ENCODE measurements around the gene IGHMBP2. TPM values are rescaled to one million over a fixed set of nuclear protein-coding genes. Genes with fewer than 3 reads are reported as not detected.
"Not testable (repeated sequence)": the region's sequence is repeated elsewhere in the genome, so short reads cannot be mapped to it uniquely, and the experiment has no call there.

Gene IGHMBP2
- 10 to 100 TPM; 29.7 to 32.8 TPM for total RNA-seq

GRCh38 chr11:68903288-68904247, at the start of gene IGHMBP2, which contains the start of gene MRPL21:
IGHMBP2 (plus strand) TSS chr11:68903891; CDS start chr11:68903953, 62 bp downstream.
MRPL21 (minus strand) TSS chr11:68903832; CDS start chr11:68903810, 22 bp downstream.
- Mint-ChIP-seq H3K4me1 (peaks cover 29% of the 10 kb centered on the region), H3K27ac (peak within 1 kb of the TSS; percentile 90), H3K9me3 (no peaks in the 10 kb centered on the region), H3K27me3 (no peaks in the 10 kb centered on the region), H3K36me3 (peaks cover 1% of the 10 kb centered on the region), H3K4me3 (peak within 1 kb of the TSS; percentile 96)
- ATAC-seq (ENCODE audit: low read depth): peak; percentile 92
- POLR2A ChIA-PET: interaction anchor here (0.6 to 2.3 kb wide), 4 partner anchors 59 to 658 kb away, joined by 3 to 9 read pairs (median 6); partner anchors contain the start of genes CPT1A and TPCN2
- DNase-seq: peak; percentile 93

- peaks cover 36% of the 10 kb centered on the region for H3K27me3 Mint-ChIP-seq
- H3K4me1 Mint-ChIP-seq: peaks cover 5% of the 10 kb centered on the region
- DNase-seq (no peak), ATAC-seq (ENCODE audit: low read depth) (no peak)
- H3K36me3 Mint-ChIP-seq: no peaks in the 10 kb centered on the region
- POLR2A ChIA-PET: no interaction called here
- no peaks in the 10 kb centered on the region for H3K9me3 Mint-ChIP-seq
- no peak overlapping the region for H3K4me3 Mint-ChIP-seq
- H3K27ac Mint-ChIP-seq: no peak overlapping the region
Observed at GRCh38 chr11:68854273-68854958, 49.3 kb upstream of the IGHMBP2 start.

GRCh38 chr11:68855205-68855981, 48.3 kb upstream of the IGHMBP2 start:
- peaks cover 36% of the 10 kb centered on the region for H3K27me3 Mint-ChIP-seq
- H3K4me1 Mint-ChIP-seq: peaks cover 5% of the 10 kb centered on the region
- peak; percentile 45 for ATAC-seq (ENCODE audit: low read depth)
- H3K36me3 Mint-ChIP-seq: no peaks in the 10 kb centered on the region
- peak; percentile 43 for DNase-seq
- no peak overlapping the region for H3K27ac Mint-ChIP-seq
- H3K4me3 Mint-ChIP-seq: peak overlapping the region; percentile 39
- H3K9me3 Mint-ChIP-seq: no peaks in the 10 kb centered on the region
- POLR2A ChIA-PET: no interaction called here

- Mint-ChIP-seq H3K27me3 (peaks cover 36% of the 10 kb centered on the region), H3K4me3 (peak overlapping the region; percentile 10)
- POLR2A ChIA-PET; H3K4me1 Mint-ChIP-seq; ATAC-seq (ENCODE audit: low read depth); DNase-seq; H3K36me3 Mint-ChIP-seq; H3K9me3 Mint-ChIP-seq; H3K27ac Mint-ChIP-seq: not testable (repeated sequence)
Observed at GRCh38 chr11:68856425-68857030, 47.2 kb upstream of the IGHMBP2 start.

GRCh38 chr11:68857037-68857586, 46.6 kb upstream of the IGHMBP2 start:
- Mint-ChIP-seq H3K27me3 (peaks cover 36% of the 10 kb centered on the region), H3K9me3 (no peaks in the 10 kb centered on the region), H3K4me1 (peaks cover 5% of the 10 kb centered on the region), H3K27ac (no peak overlapping the region), H3K36me3 (no peaks in the 10 kb centered on the region), H3K4me3 (no peak overlapping the region)
- ATAC-seq (ENCODE audit: low read depth) (no peak), DNase-seq (no peak)
- POLR2A ChIA-PET: no interaction called here

- Mint-ChIP-seq H3K4me1 (peaks cover 1% of the 10 kb centered on the region), H3K27ac (no peak overlapping the region)
- POLR2A ChIA-PET: no interaction called here
Observed at GRCh38 chr11:68859123-68859522, 44.6 kb upstream of the IGHMBP2 start.

GRCh38 chr11:68862421-68862820, 41.3 kb upstream of the IGHMBP2 start:
- H3K4me1 Mint-ChIP-seq: no peaks in the 10 kb centered on the region
- no peak for DNase-seq
- H3K27ac Mint-ChIP-seq: no peak overlapping the region
- H3K36me3 Mint-ChIP-seq: no peaks in the 10 kb centered on the region
- no peaks in the 10 kb centered on the region for H3K27me3 Mint-ChIP-seq
- POLR2A ChIA-PET: no interaction called here
- peaks cover 1% of the 10 kb centered on the region for H3K9me3 Mint-ChIP-seq
- no peak overlapping the region for H3K4me3 Mint-ChIP-seq
- no peak for ATAC-seq (ENCODE audit: low read depth)

More at GRCh38 chr11:68859123-68859522, 44.6 kb upstream of the IGHMBP2 start:
- Mint-ChIP-seq H3K27me3 (peaks cover 19% of the 10 kb centered on the region), H3K36me3 (no peaks in the 10 kb centered on the region), H3K4me3 (no peak overlapping the region), H3K9me3 (peaks cover 1% of the 10 kb centered on the region)
- ATAC-seq (ENCODE audit: low read depth): no peak
- no peak for DNase-seq

- Mint-ChIP-seq H3K4me3 (no peak overlapping the region), H3K27ac (no peak overlapping the region)
- no peak for ATAC-seq (ENCODE audit: low read depth)
Observed at GRCh38 chr11:68863553-68864265, 40.0 kb upstream of the IGHMBP2 start.

GRCh38 chr11:68865241-68865640, 38.5 kb upstream of the IGHMBP2 start:
- no peak for ATAC-seq (ENCODE audit: low read depth)
- Mint-ChIP-seq H3K4me1 (peaks cover 12% of the 10 kb centered on the region), H3K27ac (no peak overlapping the region), H3K4me3 (no peak overlapping the region), H3K27me3 (peaks cover 8% of the 10 kb centered on the region), H3K36me3 (no peaks in the 10 kb centered on the region), H3K9me3 (peaks cover 1% of the 10 kb centered on the region)
- POLR2A ChIA-PET: no interaction called here
- no peak for DNase-seq

More at GRCh38 chr11:68863553-68864265, 40.0 kb upstream of the IGHMBP2 start:
- H3K9me3 Mint-ChIP-seq: peaks cover 1% of the 10 kb centered on the region
- H3K27me3 Mint-ChIP-seq: no peaks in the 10 kb centered on the region
- H3K4me1 Mint-ChIP-seq: peaks cover 2% of the 10 kb centered on the region
- H3K36me3 Mint-ChIP-seq: no peaks in the 10 kb centered on the region
- POLR2A ChIA-PET: no interaction called here
- no peak for DNase-seq

- H3K27ac Mint-ChIP-seq: no peak overlapping the region
- no peak overlapping the region for H3K4me3 Mint-ChIP-seq
- DNase-seq: no peak
- H3K4me1 Mint-ChIP-seq: peaks cover 14% of the 10 kb centered on the region
- H3K9me3 Mint-ChIP-seq: peaks cover 1% of the 10 kb centered on the region
- no peaks in the 10 kb centered on the region for H3K36me3 Mint-ChIP-seq
- ATAC-seq (ENCODE audit: low read depth): no peak
- POLR2A ChIA-PET: no interaction called here
- peaks cover 16% of the 10 kb centered on the region for H3K27me3 Mint-ChIP-seq
Observed at GRCh38 chr11:68867066-68867465, 36.6 kb upstream of the IGHMBP2 start.

GRCh38 chr11:68868221-68868835, 35.4 kb upstream of the IGHMBP2 start:
- H3K27me3 Mint-ChIP-seq: peaks cover 20% of the 10 kb centered on the region
- H3K27ac Mint-ChIP-seq: no peak overlapping the region
- peaks cover 1% of the 10 kb centered on the region for H3K9me3 Mint-ChIP-seq
- peaks cover 14% of the 10 kb centered on the region for H3K4me1 Mint-ChIP-seq
- POLR2A ChIA-PET: no interaction called here
- DNase-seq (no peak), ATAC-seq (ENCODE audit: low read depth) (no peak)
- no peaks in the 10 kb centered on the region for H3K36me3 Mint-ChIP-seq
- H3K4me3 Mint-ChIP-seq: peak overlapping the region; percentile 21

- peaks cover 21% of the 10 kb centered on the region for H3K27me3 Mint-ChIP-seq
- POLR2A ChIA-PET: no interaction called here
- peaks cover 16% of the 10 kb centered on the region for H3K4me1 Mint-ChIP-seq
- H3K9me3 Mint-ChIP-seq: no peaks in the 10 kb centered on the region
- ATAC-seq (ENCODE audit: low read depth) (no peak), DNase-seq (no peak)
- no peaks in the 10 kb centered on the region for H3K36me3 Mint-ChIP-seq
- H3K4me3 Mint-ChIP-seq: peak overlapping the region; percentile 84
- H3K27ac Mint-ChIP-seq: no peak overlapping the region
Observed at GRCh38 chr11:68870470-68870869, 33.2 kb upstream of the IGHMBP2 start.
